H1 (cell line): ENCODE measurements around the gene C1orf185. TPM values are rescaled to one million over a fixed set of nuclear protein-coding genes. Genes with fewer than 3 reads are reported as not detected.

Experiments
- CTCF ChIA-PET: fragments of 300-600 bp; sonication (Branson Sonifier 250); formaldehyde crosslinking; loops from one replicate; lab custom pipeline; 2021; ENCODE audit not compliant: partially characterized antibody; lab: Charles Lee
- POLR2A ChIA-PET: fragments of 300-600 bp; sonication (Branson Sonifier 250); formaldehyde crosslinking; loops from one replicate; lab custom pipeline; 2021; ENCODE audit warnings: inconsistent platforms; ENCODE audit not compliant: partially characterized antibody; lab: Charles Lee
- DNase-seq, 2 experiments: peaks; one replicate each; pipeline versions ENCODE4 v3.0.0 to v3.0.0-alpha.2; 2010 to 2022; ENCODE audit warnings: low spot score in 2 of 2, low read depth in 1 of 2, mixed read lengths in 1 of 2
- FAIRE-seq: peaks from 2 replicates; lab custom pipeline; 2011; peaks lifted over from hg19 to GRCh38; lab: Jason Lieb, UNC
- H2AFZ ChIP-seq: 2 replicates; pipeline ENCODE4 v1.8.1; 2012; ENCODE audit warnings: low read length, inconsistent platforms
- H2AK5ac ChIP-seq: 2 replicates; pipeline ENCODE4 v1.6.1; 2013; ENCODE audit warnings: low read depth, low read length
- H2BK120ac ChIP-seq: replicated peaks from 2 replicates; pipeline ENCODE3; 2013; ENCODE audit warnings: low read depth, low read length, inconsistent platforms
- H2BK12ac ChIP-seq: 2 replicates; pipeline ENCODE4 v1.6.1; 2013; ENCODE audit warnings: low read depth, low read length
- H2BK15ac ChIP-seq: 2 replicates; pipeline ENCODE4 v1.6.1; 2013; ENCODE audit warnings: low read length
- H2BK20ac ChIP-seq: 2 replicates; pipeline ENCODE4 v1.6.1; 2013; ENCODE audit warnings: low read length
- H2BK5ac ChIP-seq: 2 replicates; pipeline ENCODE4 v1.6.1; 2013; ENCODE audit warnings: low read depth, low read length
- H3K14ac ChIP-seq: 2 replicates; pipeline ENCODE4 v1.6.1; 2013; ENCODE audit warnings: inconsistent platforms; ENCODE audit not compliant: insufficient read length
- H3K18ac ChIP-seq: 2 replicates; pipeline ENCODE4 v1.6.1; 2013; ENCODE audit warnings: low read length; ENCODE audit errors: extremely low read depth
- H3K23ac ChIP-seq: 2 replicates; pipeline ENCODE4 v1.6.1; 2013; ENCODE audit warnings: inconsistent platforms; ENCODE audit not compliant: insufficient read length
- H3K23me2 ChIP-seq: 2 replicates; pipeline ENCODE4 v1.6.1; 2013; ENCODE audit warnings: low read depth, low read length
- H3K27ac ChIP-seq: 2 replicates; pipeline ENCODE4 v1.6.1; 2011; ENCODE audit warnings: low read depth, low read length, inconsistent platforms
- H3K27me3 ChIP-seq, 4 experiments: replicated peaks in 1 of 4; 1 replicate in 1 of 4; 2 replicates in 3 of 4; pipeline versions ENCODE4 v1.6.1 to v1.8.1; 2011 to 2013; ENCODE audit warnings: low read length in 3 of 4, mild to moderate bottlenecking in 3 of 4, inconsistent platforms in 2 of 4, mixed read lengths in 2 of 4, moderate library complexity in 1 of 4; ENCODE audit not compliant: control insufficient read depth in 3 of 4, insufficient read depth in 3 of 4; ENCODE audit errors: extremely low read depth in 1 of 4
- H3K36me3 ChIP-seq, 4 experiments: 2 replicates each; pipeline versions ENCODE4 v1.6.1 to v1.8.1; 2011 to 2013; ENCODE audit warnings: mild to moderate bottlenecking in 4 of 4, low read length in 3 of 4, moderate library complexity in 2 of 4, control low read depth in 1 of 4, inconsistent platforms in 1 of 4; ENCODE audit not compliant: insufficient read depth in 4 of 4, control insufficient read depth in 2 of 4
- H3K4ac ChIP-seq: replicated peaks from 2 replicates; pipeline ENCODE3; 2013; ENCODE audit warnings: low read length, low read depth, mixed read lengths, inconsistent platforms; ENCODE audit not compliant: insufficient read length
- H3K4me1 ChIP-seq, 4 experiments: replicated peaks in 1 of 4; 1 replicate in 1 of 4; 2 replicates in 3 of 4; pipeline versions ENCODE4 v1.6.1 to v1.8.1; 2011 to 2013; ENCODE audit warnings: low read length in 3 of 4, inconsistent platforms in 2 of 4, mixed read lengths in 1 of 4; ENCODE audit not compliant: insufficient read depth in 4 of 4, control insufficient read depth in 3 of 4
- H3K4me2 ChIP-seq, 2 experiments: 2 replicates each; pipeline versions ENCODE4 v1.6.1 to v1.8.1; 2011 to 2013; ENCODE audit warnings: low read depth in 2 of 2, low read length in 2 of 2, control low read depth in 1 of 2, inconsistent platforms in 1 of 2, mild to moderate bottlenecking in 1 of 2; ENCODE audit not compliant: insufficient read depth in 1 of 2
- H3K4me3 ChIP-seq, 4 experiments: fragments of 200-600, 300-600 bp in 1 of 4; sonication (generic), shearing (Covaris generic), sonication (Bioruptor Twin) in 1 of 4; 2 replicates each; pipeline versions ENCODE4 v1.5.1 to v1.8.1; 2011 to 2016; ENCODE audit warnings: low read length in 4 of 4, low read depth in 3 of 4, control low read depth in 2 of 4, inconsistent platforms in 2 of 4, mild to moderate bottlenecking in 2 of 4, mixed read lengths in 1 of 4, moderate library complexity in 1 of 4; ENCODE audit not compliant: insufficient read depth in 2 of 4; ENCODE audit errors: extremely low read depth in 1 of 4
- H3K56ac ChIP-seq: replicated peaks from 2 replicates; pipeline ENCODE3; 2013; ENCODE audit warnings: low read depth, mild to moderate bottlenecking, mixed read lengths, low read length, inconsistent platforms; ENCODE audit not compliant: insufficient read length
- H3K79me1 ChIP-seq: 2 replicates; pipeline ENCODE4 v1.6.1; 2013; ENCODE audit warnings: low read depth, low read length, control low read depth
- H3K79me2 ChIP-seq, 2 experiments: 2 replicates each; pipeline versions ENCODE4 v1.6.1 to v1.8.1; 2012 to 2013; ENCODE audit warnings: low read length in 2 of 2, mild to moderate bottlenecking in 2 of 2, inconsistent platforms in 1 of 2; ENCODE audit not compliant: insufficient read depth in 2 of 2, control insufficient read depth in 1 of 2
- H3K9ac ChIP-seq, 4 experiments: replicated peaks in 1 of 4; 1 replicate in 1 of 4; 2 replicates in 3 of 4; pipeline versions ENCODE4 v1.6.1 to v1.8.1; 2011 to 2013; ENCODE audit warnings: low read depth in 3 of 4, low read length in 3 of 4, control low read depth in 2 of 4, mild to moderate bottlenecking in 2 of 4, moderate library complexity in 2 of 4, inconsistent platforms in 1 of 4; ENCODE audit errors: extremely low read depth in 1 of 4
- H3K9me3 ChIP-seq, 2 experiments: 2 replicates each; pipeline versions ENCODE4 v1.6.1 to v1.8.1; 2012 to 2013; ENCODE audit warnings: mild to moderate bottlenecking in 2 of 2, moderate library complexity in 2 of 2, control low read depth in 1 of 2, inconsistent platforms in 1 of 2, low read depth in 1 of 2, low read length in 1 of 2, mixed read lengths in 1 of 2; ENCODE audit not compliant: insufficient read depth in 2 of 2
- H4K20me1 ChIP-seq, 2 experiments: replicated peaks in 1 of 2; 2 replicates each; pipeline versions ENCODE3 to v1.8.1; 2011 to 2013; ENCODE audit warnings: inconsistent platforms in 2 of 2, low read length in 2 of 2, mild to moderate bottlenecking in 1 of 2; ENCODE audit not compliant: insufficient read depth in 2 of 2, control insufficient read depth in 1 of 2
- H4K5ac ChIP-seq: 2 replicates; pipeline ENCODE4 v1.6.1; 2013; ENCODE audit warnings: low read length, low read depth, mixed read lengths, inconsistent platforms; ENCODE audit not compliant: insufficient read length
- H4K8ac ChIP-seq: 2 replicates; pipeline ENCODE4 v1.8.0; 2013; ENCODE audit warnings: mild to moderate bottlenecking, moderate library complexity, low read length, inconsistent platforms; ENCODE audit not compliant: insufficient read depth; ENCODE audit errors: extremely low read depth
- H4K91ac ChIP-seq: replicated peaks from 2 replicates; pipeline ENCODE3; 2013; ENCODE audit warnings: low read length, mixed read lengths, inconsistent platforms; ENCODE audit not compliant: insufficient read length
- CEBPB ChIP-seq: IDR thresholded peaks from 2 replicates; pipeline ENCODE4 v1.6.1; 2012; ENCODE audit warnings: low read depth, low read length
- POLR2AphosphoS5 ChIP-seq: IDR thresholded peaks from 2 replicates; pipeline ENCODE4 v1.6.1; 2011; ENCODE audit warnings: low read depth, low read length
- WGBS, 2 experiments: shearing (Covaris generic) in 1 of 2; methylation state at CpG; one replicate each; pipeline versions ENCODE4 v1.1.6 to v1.1.7; 2013 to 2015; ENCODE audit warnings: low lambda C conversion rate in 2 of 2, mixed read lengths in 2 of 2, inconsistent platforms in 1 of 2, low coverage in 1 of 2, missing lambda C conversion rate in 1 of 2; ENCODE audit not compliant: insufficient replicate concordance in 2 of 2, insufficient coverage in 1 of 2, insufficient read length in 1 of 2; ENCODE audit errors: extremely low coverage in 1 of 2, missing lambda C conversion rate in 1 of 2; 5-methylcytosine and 5-hydroxymethylcytosine counted together
- polyA plus RNA-seq, 7 experiments: library from polyadenylated mRNA; depleted of rRNA in 3 of 7; stranded (reverse) in 5 of 7; unstranded in 2 of 7; fragments of >200 nt in 5 of 7; fragments of 200-250 nt in 2 of 7; gene quantifications; 1 replicate in 5 of 7; 2 replicates in 1 of 7; 4 replicates in 1 of 7; pipeline versions ENCODE4 v1.2.1 to v1.2.3, GENCODE V29; 2011 to 2013; ENCODE audit warnings: missing spikeins in 2 of 7, mixed read lengths in 2 of 7
- total RNA-seq: library from RNA; stranded (reverse); fragmentation: NEBNext Ultra II Directional; extraction: Animal tissue kit (Norgen Biotek cat#: 25700); gene quantifications from 2 replicates; pipeline ENCODE4 v1.2.1, GENCODE V29; 2021
- TF ChIP-seq, protein P1 (sequence below): IDR thresholded peaks from 2 replicates; pipeline ENCODE4 v1.6.1; 2012; ENCODE audit warnings: inconsistent platforms

Gene C1orf185
- total and polyA plus RNA-seq, 2 of the 8 experiments (the other 6 are each of a cell fraction or from before 2014, with no cell fraction given): not detected

DNA sequence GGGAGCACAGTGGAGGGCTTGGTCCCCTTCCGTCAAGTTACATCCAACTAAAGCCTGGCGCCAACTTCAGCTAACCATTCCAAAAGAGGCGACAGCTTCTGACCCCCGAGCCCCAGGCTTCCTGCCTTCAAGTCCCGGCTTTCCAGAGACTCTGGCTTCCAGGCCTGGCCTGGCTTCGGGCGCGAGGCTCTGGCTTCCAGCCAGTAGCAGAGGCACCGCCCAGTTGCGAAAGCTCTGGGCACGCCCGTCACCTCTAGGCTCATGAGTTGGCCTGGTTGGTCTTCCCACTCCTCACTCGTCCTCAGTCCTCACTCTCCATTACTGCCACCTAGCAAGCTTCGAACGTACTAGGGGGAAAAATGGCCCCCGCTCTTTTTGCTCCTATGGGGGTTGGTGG is 30.0 kb upstream of the C1orf185 start:
- H3K9ac ChIP-seq: no peak overlapping the region
- H3K36me3 ChIP-seq: no peaks in the 10 kb centered on the region
- POLR2A ChIA-PET: no interaction called here
- WGBS, 2 experiments: 92% methylated on average over 16 of the region's 16 CpGs; no CpG with 5 or more reads in 1 of the 2 experiments
- no peaks in the 10 kb centered on the region for H3K79me1 ChIP-seq
- H2AFZ ChIP-seq: no peak overlapping the region
- no peaks in the 10 kb centered on the region for H4K20me1 ChIP-seq
- no peak overlapping the region for H2AK5ac ChIP-seq
- no peak overlapping the region for H2BK20ac ChIP-seq
- no peak overlapping the region for H2BK12ac ChIP-seq
- no peak overlapping the region for H3K4me3 ChIP-seq
- DNase-seq: no peak
- no peak overlapping the region for H3K4me2 ChIP-seq
- H4K91ac ChIP-seq: no peak overlapping the region
- no peak overlapping the region for H2BK15ac ChIP-seq
- no peaks in the 10 kb centered on the region for H3K4me1 ChIP-seq
- H4K8ac ChIP-seq: no peak overlapping the region
- H2BK120ac ChIP-seq: no peak overlapping the region
- H3K56ac ChIP-seq: no peak overlapping the region
- no peak overlapping the region for H3K18ac ChIP-seq
- no peak overlapping the region for H3K27ac ChIP-seq
- H3K23me2 ChIP-seq: peaks cover 2% of the 10 kb centered on the region; the same call in 1 of the 2 replicates
- CTCF ChIA-PET: no interaction called here
- H3K27me3 ChIP-seq: no peaks in the 10 kb centered on the region
- no peak overlapping the region for H3K4ac ChIP-seq
- no peak overlapping the region for H4K5ac ChIP-seq
- H3K79me2 ChIP-seq: no peaks in the 10 kb centered on the region
- H3K23ac ChIP-seq: no peak overlapping the region
- no peak for FAIRE-seq
- no peaks in the 10 kb centered on the region for H3K9me3 ChIP-seq
- TF ChIP-seq CEBPB (peak; percentile 35; the same call in 1 of the 2 replicates), POLR2AphosphoS5 (no peak)
- TF ChIP-seq, protein P1, sequence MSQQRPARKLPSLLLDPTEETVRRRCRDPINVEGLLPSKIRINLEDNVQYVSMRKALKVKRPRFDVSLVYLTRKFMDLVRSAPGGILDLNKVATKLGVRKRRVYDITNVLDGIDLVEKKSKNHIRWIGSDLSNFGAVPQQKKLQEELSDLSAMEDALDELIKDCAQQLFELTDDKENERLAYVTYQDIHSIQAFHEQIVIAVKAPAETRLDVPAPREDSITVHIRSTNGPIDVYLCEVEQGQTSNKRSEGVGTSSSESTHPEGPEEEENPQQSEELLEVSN: no peak
- H2BK5ac ChIP-seq: no peak overlapping the region
- H3K14ac ChIP-seq: no peak overlapping the region
